Glomerular visceral epithelial cell (primary cell): ENCODE results near the gene SLC6A18.

Experiments used
- DNase-seq: peaks from one replicate; pipeline ENCODE4 v3.0.0-alpha.2; 2016; ENCODE audit errors: extremely low spot score

SLC6A18 gene, protein sequence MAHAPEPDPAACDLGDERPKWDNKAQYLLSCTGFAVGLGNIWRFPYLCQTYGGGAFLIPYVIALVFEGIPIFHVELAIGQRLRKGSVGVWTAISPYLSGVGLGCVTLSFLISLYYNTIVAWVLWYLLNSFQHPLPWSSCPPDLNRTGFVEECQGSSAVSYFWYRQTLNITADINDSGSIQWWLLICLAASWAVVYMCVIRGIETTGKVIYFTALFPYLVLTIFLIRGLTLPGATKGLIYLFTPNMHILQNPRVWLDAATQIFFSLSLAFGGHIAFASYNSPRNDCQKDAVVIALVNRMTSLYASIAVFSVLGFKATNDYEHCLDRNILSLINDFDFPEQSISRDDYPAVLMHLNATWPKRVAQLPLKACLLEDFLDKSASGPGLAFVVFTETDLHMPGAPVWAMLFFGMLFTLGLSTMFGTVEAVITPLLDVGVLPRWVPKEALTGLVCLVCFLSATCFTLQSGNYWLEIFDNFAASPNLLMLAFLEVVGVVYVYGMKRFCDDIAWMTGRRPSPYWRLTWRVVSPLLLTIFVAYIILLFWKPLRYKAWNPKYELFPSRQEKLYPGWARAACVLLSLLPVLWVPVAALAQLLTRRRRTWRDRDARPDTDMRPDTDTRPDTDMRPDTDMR

DNA sequence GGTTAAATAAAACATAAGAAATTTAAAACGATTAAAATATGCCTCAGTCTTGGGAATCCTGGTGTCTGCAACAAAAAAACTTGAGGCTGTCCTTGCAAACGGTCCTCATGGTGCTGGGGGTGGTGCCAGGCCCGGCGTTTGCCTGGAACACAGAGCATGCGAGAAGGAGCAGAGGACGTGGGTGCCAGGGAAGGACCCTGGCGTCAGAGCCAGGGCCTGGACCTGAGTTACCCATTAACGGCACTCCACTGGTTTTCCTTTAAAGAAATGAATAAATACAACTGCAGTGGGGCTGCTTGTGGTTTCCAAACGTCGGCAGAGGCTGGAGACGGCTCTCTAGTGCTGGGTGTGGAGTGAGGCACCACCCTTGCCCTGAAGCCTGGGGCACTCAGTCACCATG is at the start of gene SLC6A18:
Gene SLC6A18 (plus strand): TSS at position 301 of the 400 bp plus-strand sequence. CDS start 97 bp downstream, at position 398.
- DNase-seq = no peak

DNA sequence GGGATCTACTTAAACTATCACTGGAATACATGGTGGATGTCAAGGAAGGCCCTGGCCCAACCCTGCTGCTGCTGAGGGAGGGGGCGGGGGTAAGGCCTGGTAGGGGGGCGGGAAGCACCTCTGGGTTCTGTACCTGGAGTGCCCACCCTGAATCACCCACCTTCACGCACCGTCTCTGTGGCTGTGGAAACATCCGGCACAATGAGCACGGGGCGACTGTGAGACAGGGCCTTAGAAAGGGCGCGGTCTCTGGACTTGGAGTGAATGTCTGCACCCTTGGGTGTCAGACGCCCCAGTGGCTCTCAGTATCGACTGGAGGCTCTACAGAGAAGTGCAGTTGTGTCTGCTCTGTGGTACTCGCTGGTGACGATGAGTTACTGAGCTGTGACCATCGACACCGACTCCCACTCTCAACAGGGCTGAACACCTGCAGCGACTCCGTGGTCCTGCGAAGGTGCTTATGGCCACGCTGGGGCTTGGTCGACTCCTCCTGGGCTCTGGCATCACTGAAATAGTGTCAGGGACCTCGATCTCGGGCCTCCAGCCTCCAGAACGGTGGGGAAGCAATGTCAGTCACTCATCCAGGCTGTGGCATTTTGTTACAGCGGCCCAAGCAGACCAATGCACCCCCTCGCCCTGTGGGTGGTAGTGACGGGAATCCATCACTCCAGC is 49.2 kb upstream of the SLC6A18 start:
- no peak for DNase-seq

DNA sequence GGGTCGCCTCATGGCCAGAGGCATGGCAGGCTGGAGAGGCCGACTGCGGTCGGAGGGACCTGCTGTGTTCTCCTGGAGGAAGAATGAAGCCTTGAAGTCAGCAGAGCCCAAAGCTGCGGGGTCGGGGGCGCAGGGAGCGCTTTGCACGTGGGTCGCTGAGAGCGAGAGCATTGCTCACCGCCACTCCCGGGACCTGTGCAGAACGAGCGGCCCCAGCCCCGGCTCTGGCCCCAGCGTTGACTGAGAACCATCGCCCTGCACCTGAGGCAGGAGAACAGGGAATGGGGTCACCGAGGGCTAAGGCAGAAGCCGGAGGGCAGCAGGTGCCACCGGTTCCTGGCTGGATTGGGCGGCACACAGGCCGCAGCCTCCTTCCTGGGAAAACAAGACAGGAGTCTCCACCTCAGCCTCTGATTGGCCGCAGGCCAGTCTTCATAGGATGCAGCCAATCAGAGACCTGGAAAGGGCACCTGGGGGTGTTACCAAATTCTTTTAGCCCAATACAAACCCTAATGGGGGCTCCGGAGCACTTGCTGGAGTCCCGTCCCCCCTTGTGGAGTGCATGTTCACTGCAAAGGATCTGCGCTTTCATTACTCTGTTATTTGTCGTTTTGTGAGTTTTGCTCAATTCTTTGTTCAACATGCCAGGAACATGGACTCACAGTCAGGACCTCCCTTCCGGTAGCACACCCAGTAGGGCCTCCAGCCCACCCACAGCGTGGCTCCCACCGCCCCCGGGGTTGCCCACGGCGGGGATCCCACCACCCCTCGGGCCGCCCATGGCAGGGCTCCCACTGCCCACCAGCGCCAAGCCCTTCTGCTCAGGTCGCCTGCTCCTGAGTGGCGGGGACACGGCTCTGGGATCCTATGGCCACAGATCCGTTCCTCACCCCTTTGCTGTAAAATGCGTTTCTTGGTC is 48.4 kb upstream of the SLC6A18 start:
- no peak for DNase-seq

DNA sequence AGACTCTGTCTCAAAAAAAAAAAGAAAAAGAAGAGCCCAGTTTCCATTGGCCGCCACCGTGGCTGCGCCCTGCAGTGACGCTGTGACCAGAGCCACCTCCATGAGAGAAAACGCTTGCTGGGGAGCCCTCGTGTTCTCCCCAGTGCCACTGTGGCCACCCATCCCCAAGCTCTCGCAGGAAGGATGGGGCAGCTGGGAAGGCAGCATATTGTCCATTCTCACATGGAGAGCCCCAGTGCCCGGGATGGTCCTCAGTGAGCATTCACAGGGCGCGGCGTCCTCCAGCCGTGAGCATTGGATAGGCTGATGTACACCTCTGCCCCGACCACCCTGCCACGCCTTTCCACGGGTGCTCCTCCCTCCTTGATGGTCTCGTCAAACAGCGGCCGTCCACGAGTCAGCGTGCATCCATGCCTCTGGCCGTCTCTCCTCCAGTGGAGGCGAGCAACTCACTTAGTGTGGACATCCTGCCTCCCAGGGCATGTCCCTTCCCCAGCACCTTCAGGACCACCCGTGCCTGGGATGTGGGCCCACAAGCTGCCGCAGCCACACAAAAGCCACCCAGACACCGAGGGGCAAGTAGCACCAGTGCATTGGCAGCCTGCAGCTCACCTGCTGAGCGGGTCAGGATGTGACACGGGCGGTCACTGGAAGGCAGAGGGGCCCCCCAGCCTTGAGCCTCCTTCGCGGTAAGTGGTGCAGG is 47.2 kb upstream of the SLC6A18 start:
- DNase-seq = no peak

DNA sequence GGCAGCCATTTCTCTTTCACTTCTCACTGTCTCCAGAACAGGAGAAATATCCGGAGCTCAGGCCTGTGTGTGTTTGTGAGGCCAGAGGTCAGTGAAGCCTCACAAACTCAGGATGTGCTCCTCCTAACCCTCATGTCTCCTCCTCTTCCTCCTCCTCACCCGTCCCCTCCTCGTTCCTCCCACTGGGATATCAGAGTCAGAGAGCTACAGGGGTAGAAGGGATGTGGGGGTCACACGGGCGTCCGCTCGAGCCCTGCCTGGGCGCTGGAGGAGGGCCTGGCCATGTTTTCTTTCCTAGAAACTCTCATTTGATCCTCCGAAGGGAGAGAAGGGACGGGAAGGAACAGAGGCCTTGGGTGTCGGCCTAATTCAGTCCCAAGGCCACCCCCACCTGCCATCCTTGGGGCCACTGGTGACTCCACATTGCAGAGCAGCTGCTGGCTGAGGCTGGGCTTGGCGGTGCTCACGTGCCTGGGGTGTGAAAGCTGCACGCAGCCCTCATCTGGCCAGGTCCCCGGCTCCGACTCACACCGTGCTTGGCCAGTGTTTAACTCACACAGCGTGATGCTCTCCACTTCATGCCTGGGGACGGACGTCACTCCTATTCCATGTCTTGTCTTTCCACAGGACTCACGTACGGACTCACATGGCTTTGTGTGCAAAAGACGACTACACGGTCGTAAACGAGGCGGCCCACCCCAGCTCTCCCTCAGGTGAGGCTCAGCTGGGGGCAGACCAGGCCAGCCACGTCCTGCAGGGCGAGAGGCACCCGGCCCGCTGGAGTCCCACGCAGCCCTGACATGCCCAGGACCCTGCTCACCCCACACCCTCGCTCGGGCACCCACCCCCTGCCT is 46.4 kb upstream of the SLC6A18 start:
- DNase-seq = no peak

DNA sequence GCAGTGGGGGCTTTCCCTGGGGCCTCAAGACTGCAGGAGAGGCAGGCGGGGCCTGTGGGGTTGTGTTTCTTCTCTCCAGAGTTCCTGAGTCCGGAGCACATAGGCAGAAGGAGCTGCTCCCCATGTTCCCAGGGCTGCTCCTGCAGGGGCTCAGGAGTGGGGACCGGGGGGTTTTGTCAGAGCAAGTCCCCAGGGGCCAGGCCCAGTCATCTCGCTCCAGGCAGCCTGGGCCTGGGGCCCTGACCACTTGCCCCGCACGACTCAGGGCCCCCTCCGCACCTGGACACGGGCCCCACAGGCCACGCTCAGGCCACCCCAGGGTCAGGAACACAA is 45.8 kb upstream of the SLC6A18 start:
- DNase-seq = no peak

DNA sequence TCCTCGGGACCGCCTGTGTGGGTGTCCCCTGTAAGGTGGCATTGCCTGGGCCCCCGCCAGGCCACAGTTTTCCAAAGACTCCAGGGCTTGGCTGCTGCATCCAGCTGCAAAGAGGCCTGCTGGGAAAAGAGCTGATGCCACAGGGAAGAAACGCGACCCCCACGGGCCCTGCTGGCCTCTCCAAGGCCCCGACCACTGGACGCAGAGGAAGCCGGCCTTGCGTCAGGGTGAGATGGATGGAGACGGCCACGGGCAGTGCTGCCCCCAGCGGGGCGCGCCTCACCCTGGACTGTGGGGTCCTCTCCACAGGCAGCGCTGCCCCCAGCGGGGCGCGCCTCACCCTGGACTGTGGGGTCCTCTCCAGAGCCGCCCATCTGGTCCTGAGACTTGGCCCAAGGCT is 45.1 kb upstream of the SLC6A18 start:
- DNase-seq = no peak

DNA sequence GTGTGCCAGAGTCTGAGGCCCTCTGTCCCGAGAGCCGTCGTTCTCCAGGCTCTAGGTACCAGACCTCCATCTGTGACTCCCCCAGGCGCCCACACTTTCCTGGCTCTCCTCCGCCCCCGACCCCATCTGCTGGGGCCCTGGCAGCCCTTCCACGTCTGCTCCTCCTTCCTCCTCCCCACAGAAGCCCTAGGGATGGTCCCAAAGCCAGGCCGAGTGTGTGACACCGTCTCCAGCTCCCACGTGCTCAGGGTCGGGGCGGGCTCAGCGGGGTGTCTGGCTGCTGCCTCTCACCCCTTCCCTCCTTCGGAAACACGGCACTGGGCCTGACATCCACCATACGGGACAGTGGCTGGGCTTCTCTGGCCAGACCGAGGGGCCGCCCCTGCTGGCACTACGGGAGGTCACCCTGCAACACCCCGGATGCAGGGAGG is 44.3 kb upstream of the SLC6A18 start:
- DNase-seq = no peak

DNA sequence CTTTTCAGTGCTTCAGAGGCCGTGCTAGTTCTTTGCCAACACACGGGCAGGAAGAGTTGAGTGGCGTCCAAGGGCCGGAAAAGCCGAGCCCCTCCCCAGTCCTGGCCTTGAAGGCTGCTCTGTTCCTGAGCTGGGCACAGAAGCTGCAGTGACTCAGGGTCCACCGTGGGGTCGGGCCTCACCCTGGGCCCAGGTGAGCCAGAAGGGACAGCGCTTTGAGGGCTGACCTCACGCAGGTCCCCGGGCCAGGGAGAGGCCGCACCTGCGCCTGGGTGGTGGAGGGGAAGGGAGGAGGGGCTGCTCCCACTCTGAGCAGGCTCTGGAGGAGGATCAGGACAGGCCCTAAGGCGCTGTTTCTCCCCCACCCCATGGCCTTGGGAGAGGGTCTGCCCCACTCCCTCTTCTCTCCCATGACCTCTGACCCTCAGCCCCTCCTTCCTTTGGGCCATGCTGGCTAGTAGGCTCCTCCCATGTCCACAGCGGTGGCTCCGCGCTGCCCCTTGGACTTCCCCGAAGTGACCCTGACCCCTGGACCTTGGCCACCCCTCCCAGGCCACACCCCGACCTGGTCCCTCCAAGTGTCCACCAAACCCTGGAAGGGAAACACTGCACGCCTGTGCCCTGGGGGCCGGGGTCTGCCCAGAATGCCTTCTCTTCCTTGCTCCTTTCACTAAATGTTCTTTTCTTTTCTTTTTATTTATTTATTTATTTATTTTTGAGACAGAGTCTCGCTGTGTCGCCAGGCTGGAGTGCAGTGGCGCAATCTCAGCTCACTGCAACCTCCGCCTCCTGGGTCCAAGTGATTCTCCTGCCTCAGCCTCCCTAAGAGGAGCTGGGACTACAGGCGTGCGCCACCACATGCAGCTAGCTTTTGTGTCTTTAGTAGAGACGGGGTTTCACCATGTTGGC is 43.5 kb upstream of the SLC6A18 start:
- DNase-seq = no peak

DNA sequence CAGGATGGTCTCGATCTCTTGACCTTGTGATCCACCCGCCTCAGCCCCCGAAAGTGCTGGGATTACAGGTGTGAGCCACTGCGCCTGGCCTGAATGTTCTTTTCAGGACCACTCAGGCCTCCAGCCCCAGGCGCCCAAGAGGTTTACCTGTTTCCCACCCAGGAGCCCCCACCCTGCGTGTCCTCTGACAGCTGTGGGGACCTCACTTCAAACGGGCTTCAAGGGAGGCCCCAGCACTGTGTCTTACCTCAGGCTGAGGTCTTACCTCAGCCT is 42.9 kb upstream of the SLC6A18 start:
- no peak for DNase-seq

DNA sequence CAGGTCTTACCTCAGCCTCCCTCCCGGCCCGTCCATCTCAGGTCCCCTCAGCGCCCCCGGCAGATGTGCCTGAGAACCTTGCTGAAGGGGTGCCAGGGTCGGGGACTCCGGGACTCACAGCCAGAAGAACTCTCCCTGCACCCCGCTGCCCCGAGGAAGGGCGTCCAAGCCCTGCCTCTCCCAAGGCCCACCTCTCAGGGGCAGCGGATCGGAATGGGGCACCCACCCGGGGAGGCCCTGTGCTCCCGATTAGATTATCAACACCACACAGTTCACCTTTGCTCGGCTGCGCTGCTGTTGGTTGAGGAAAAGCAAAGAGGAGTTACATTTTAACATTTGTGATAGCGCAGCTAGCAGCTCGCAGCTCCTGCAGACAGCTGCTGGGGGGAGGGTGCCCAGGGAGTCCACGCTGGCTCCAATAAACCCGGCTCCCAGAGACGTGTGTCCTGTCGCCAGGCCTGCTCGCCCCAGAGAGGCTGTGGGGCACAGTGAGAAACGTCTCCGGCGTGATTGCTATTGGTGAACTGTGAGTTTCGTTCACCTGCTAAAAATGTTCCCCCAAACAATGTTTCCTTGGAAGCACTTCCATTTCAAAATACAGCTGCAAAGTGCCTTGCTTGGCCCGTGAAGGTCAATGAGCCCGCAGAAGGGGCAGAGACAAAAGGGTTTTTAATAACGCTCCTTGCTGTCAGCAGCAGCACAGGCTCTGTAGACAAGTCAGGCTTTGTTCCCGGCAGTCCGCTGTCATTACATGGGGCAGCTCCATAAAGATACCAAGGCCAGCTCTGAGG is 42.4 kb upstream of the SLC6A18 start:
- DNase-seq = no peak

DNA sequence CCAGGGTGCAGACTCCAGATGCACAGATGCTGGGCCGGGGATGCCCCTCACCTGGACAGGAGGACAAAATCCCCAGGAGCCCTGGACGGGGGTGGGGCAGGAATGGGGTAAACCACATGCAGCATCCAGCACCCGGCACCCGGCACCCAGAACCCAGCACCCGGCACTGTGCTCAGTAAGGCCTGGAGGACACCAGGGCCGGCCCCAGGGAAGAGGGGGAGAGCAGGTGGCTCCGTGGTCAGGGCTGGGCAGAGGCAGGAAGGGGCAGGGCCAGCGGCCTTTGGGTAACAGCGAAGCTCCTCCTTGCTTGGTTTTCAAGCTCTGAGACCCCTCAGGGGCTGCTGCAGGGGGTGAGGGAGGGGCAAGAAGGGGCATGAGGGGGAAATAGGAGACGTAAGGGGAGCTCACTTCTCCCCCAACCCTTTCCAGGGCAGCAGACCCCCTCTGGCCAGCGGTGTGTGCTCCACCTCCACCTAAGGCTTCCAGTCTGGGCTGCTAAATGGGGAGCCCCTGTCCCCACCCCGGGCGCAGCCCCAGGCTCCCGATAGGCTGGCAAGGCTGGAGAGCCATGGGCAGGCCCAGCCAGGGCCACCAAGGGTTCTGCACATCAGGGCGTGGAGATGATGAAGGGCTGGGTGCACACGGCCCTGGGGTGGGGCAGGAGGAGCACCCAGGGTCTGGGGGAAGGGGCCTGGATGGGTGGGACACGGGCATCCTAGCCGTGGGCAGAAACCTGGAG is 41.6 kb upstream of the SLC6A18 start:
- no peak for DNase-seq

DNA sequence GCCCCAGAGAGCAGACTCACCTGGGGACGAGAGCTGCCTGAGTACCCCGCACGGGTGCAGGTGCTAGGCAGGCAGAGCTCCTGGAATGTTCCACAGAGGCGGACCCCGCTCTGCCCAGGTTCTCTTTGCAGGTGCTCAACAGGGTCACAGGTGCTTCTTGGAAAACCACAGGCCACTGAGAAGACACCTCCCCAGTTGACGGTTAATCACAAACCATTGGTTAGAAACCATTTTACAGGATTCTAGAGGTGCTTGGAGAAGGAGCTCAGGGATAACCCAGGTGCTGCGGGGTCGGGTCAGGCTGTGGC is 41.1 kb upstream of the SLC6A18 start:
- DNase-seq = no peak

DNA sequence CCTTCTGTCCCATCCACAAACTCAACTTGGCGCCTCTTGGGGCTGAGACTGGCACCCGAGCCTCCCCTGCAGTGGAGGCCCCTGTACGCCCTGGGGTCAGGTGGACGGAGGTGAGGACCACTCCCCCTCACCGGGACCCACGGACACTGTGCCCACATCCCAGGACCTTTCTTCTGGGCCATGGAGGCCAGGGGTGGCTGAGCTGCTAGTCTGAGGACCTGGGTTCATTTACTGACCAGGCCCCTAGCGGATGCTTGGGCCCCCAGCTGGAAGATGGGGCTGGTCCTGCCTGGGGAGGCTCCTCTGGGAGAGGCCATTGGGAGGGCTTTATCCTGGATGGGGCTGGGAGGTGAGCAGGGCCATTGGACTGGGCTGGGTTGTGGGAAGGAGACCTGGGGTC is 40.7 kb upstream of the SLC6A18 start:
- DNase-seq = no peak

DNA sequence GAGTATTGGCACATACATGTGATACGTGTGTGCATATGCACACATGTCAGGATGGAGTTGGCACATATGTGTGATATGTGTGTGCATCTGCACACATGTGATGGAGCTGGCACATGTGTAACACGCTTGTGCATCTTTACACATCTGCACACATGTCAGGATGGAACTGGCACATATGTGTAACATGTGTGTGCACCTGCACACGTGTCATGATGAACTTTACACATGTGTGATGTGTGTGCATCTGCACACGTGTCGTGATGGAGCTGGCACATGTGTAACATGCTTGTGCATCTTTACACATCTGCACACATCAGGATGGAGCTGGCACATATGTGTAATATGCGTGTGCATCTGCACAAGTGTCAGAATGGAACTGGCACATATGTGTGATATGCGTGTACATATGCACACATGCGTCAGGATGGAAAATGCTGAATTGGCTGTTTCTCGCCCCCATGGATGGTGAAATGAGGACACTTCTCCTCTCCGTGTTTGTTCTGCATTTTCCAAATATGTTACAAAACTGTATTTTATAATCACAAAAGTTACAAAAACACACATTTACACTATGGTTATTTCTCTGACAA is 40.0 kb upstream of the SLC6A18 start:
- no peak for DNase-seq

DNA sequence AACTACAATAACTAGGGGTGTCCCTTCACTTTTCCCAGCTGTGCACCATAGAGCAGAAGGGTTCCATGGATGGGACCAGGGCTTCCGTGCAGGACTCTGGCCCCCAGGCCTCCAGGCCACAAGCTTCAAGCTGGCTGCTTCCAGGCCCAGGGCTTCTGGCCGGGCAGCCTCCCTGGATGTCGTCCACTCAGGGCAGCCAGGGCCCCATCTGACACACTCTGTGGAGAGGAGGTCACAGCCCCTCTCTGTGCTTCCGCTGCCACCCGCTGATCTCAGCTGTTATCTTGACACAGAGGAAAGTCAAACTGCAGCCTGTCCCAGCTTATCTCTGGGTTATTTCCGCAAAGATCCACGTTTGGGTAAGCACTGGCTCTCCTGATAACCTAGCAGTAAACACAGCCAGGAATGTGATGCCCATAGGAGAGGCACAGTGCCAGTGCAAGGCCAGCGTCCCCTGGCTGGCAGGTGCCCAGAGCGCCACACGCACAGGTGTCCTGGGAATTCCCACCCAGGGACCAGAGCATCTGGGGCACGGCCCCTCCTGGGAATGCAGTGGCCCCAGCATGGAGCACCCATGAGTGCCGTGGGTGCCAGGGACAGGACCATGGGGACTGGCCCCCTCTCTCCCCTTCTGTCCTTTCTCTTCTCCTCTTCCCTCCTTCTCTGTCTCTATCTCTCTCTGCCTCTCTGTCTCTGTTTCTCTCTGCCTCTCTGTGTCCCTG is 39.4 kb upstream of the SLC6A18 start:
- DNase-seq = no peak
